Measurements from ENCODE around the gene CRMP1. TPM values are rescaled to one million over a fixed set of nuclear protein-coding genes. Genes with fewer than 3 reads are reported as not detected.

Gene CRMP1
- total RNA-seq, 4 donors from 2014 or later: 0.28 to 1.9 (median 0.44) TPM; not detected in 1

GRCh38 chr4:5926598-5926997 lies 33.7 kb upstream of the CRMP1 start:
- TF ChIP-seq CTCF (IDR thresholded peaks at IDR 0.05): no peak

GRCh38 chr4:5925419-5926200 lies 32.7 kb upstream of the CRMP1 start:
- DNase-seq (ENCODE audit: low spot score): no peak
- ATAC-seq (ENCODE audit: low FRiP score): no peak
- TF ChIP-seq CTCF (IDR thresholded peaks at IDR 0.05): no peak

More at GRCh38 chr4:5926598-5926997, 33.7 kb upstream of the CRMP1 start:
- no peak for DNase-seq (ENCODE audit: low spot score)
- ATAC-seq (ENCODE audit: low FRiP score): no peak

GRCh38 chr4:5924461-5925125 lies 31.7 kb upstream of the CRMP1 start:
- no peak for TF ChIP-seq CTCF (IDR thresholded peaks at IDR 0.05)
- DNase-seq (ENCODE audit: low spot score): no peak
- ATAC-seq (ENCODE audit: low FRiP score): no peak

- TF ChIP-seq CTCF (IDR thresholded peaks at IDR 0.05): no peak
- ATAC-seq (ENCODE audit: low FRiP score): no peak
- DNase-seq (ENCODE audit: low spot score): no peak
These were observed 30.5 kb upstream of the CRMP1 start for GRCh38 chr4:5923376-5923775.

GRCh38 chr4:5922556-5922955 lies 29.7 kb upstream of the CRMP1 start:
- ATAC-seq (ENCODE audit: low FRiP score) (no peak), DNase-seq (ENCODE audit: low spot score) (no peak)
- no peak for TF ChIP-seq CTCF (IDR thresholded peaks at IDR 0.05)

GRCh38 chr4:5921981-5922380 lies 29.1 kb upstream of the CRMP1 start:
- no peak for TF ChIP-seq CTCF (IDR thresholded peaks at IDR 0.05)
- DNase-seq (ENCODE audit: low spot score) (no peak), ATAC-seq (ENCODE audit: low FRiP score) (no peak)

Measured in omental fat pad (tissue), 4 donors.